ENCODE data around the gene SMAD5.

The SMAD5 gene

GRCh38 chr5:136099870-136100269 lies 32.8 kb upstream of the SMAD5 start:
- no peak overlapping the region for H3K27ac ChIP-seq (ENCODE audit: low read depth, low read length, severe bottlenecking)
- no peaks in the 10 kb centered on the region for H3K36me3 ChIP-seq (ENCODE audit: control insufficient read depth, insufficient read depth, low read length)
- no peaks in the 10 kb centered on the region for H3K4me1 ChIP-seq (ENCODE audit: control insufficient read depth, insufficient read depth, low read length, poor library complexity, severe bottlenecking)
- H3K9me3 ChIP-seq (ENCODE audit: control insufficient read depth, low read length): no peaks in the 10 kb centered on the region
- no peak overlapping the region for H3K4me3 ChIP-seq (ENCODE audit: extremely low read depth, insufficient read depth, low read length, poor library complexity, severe bottlenecking)
- WGBS, 2 experiments (ENCODE audit: insufficient coverage in 2 of 2): no CpG with 5 or more reads among the region's 3 CpGs

GRCh38 chr5:136101884-136102283 lies 30.8 kb upstream of the SMAD5 start:
- no peak overlapping the region for H3K27ac ChIP-seq (ENCODE audit: low read depth, low read length, severe bottlenecking)
- no peaks in the 10 kb centered on the region for H3K9me3 ChIP-seq (ENCODE audit: control insufficient read depth, low read length)
- H3K4me1 ChIP-seq (ENCODE audit: control insufficient read depth, insufficient read depth, low read length, poor library complexity, severe bottlenecking): no peaks in the 10 kb centered on the region
- H3K36me3 ChIP-seq (ENCODE audit: control insufficient read depth, insufficient read depth, low read length): no peaks in the 10 kb centered on the region
- no peak overlapping the region for H3K4me3 ChIP-seq (ENCODE audit: extremely low read depth, insufficient read depth, low read length, poor library complexity, severe bottlenecking)
- WGBS, 2 experiments (ENCODE audit: insufficient coverage in 2 of 2): no CpG with 5 or more reads among the region's 1 CpG

GRCh38 chr5:136103118-136103517 lies 29.5 kb upstream of the SMAD5 start:
- Histone ChIP-seq H3K27ac (ENCODE audit: low read depth, low read length, severe bottlenecking) (no peak overlapping the region), H3K4me1 (ENCODE audit: control insufficient read depth, insufficient read depth, low read length, poor library complexity, severe bottlenecking) (no peaks in the 10 kb centered on the region), H3K36me3 (ENCODE audit: control insufficient read depth, insufficient read depth, low read length) (no peaks in the 10 kb centered on the region), H3K9me3 (ENCODE audit: control insufficient read depth, low read length) (no peaks in the 10 kb centered on the region), H3K4me3 (ENCODE audit: extremely low read depth, insufficient read depth, low read length, poor library complexity, severe bottlenecking) (no peak overlapping the region)
- 86 to 100% methylated on average over 1 of the region's 1 CpG for WGBS, 2 experiments (ENCODE audit: insufficient coverage in 2 of 2)

DNA sequence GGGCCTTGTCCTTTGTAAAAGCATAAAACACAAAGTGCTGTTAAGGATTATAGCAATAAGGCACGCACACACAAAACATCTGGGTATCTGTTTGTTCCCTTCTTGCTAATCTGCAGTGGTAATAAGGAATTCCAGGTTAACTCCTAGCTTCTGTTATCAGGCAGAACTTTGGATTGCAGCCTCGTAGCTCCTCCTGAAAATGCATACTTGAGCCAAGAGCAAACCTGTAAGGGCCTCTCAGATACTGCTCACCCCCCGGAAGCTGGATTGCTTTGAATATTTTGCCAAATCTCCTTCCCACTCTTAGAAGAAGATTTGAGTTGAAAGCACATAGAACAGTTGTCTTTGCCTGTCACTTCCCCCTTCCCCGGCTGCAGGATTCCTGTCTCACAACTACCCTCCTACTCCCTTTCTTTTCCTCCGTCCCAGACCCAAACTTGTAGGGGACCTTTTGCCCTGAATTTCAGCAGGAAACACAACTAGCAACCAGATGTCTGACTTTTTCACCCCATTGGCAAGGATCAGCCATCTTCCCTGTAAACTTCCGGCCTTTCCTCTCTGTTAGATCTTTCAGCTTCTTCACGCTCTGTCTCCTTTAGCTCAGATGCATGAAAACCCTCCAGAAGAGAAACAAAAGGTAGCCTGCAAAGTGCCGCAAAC lies 28.2 kb upstream of the SMAD5 start:
- 70 to 78% methylated on average over 4 to 5 of the region's 8 CpGs for WGBS, 2 experiments (ENCODE audit: insufficient coverage in 2 of 2)

DNA sequence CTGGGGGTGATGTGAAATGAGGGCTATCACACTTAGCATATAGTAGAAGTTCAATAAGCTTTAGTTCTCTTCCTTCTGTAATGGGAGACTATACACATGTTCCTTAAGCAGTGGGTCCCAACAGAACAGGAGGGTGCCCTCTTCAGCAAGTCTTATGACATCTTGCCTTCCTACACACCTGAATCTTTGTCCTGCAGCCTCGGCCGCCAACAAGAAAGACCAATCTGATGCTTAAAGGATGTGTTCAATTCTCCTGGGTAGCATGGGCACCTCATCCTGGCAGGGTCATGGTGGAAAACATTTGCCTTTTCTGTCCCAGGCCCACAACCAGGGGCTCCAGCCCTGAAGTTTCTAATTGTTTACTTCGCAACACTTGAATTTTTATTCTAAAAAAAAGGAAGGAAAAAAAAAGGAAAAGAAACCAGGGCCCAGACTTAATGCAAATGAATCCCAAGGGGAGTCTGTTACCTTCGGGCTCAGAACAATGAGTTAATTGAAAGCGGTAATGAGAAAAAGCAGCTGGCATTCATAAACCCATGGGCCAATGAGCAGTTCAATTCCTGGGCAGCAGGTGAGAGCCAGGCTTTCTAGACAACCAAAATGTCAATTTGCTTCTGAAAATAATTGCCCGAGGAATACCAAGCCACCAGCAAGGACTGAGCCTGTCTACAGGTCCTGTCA lies 26.2 kb upstream of the SMAD5 start:
- Histone ChIP-seq H3K4me1 (ENCODE audit: control insufficient read depth, insufficient read depth, low read length, poor library complexity, severe bottlenecking) (no peaks in the 10 kb centered on the region), H3K4me3 (ENCODE audit: extremely low read depth, insufficient read depth, low read length, poor library complexity, severe bottlenecking) (no peak overlapping the region), H3K9me3 (ENCODE audit: control insufficient read depth, low read length) (no peaks in the 10 kb centered on the region), H3K27ac (ENCODE audit: low read depth, low read length, severe bottlenecking) (no peak overlapping the region), H3K36me3 (ENCODE audit: control insufficient read depth, insufficient read depth, low read length) (no peaks in the 10 kb centered on the region)
- 84 to 87% methylated on average over 5 to 6 of the region's 6 CpGs for WGBS, 2 experiments (ENCODE audit: insufficient coverage in 2 of 2)

More for the DNA sequence above, 28.2 kb upstream of the SMAD5 start:
- Histone ChIP-seq H3K27ac (ENCODE audit: low read depth, low read length, severe bottlenecking) (no peak overlapping the region), H3K9me3 (ENCODE audit: control insufficient read depth, low read length) (no peaks in the 10 kb centered on the region), H3K4me1 (ENCODE audit: control insufficient read depth, insufficient read depth, low read length, poor library complexity, severe bottlenecking) (no peaks in the 10 kb centered on the region), H3K4me3 (ENCODE audit: extremely low read depth, insufficient read depth, low read length, poor library complexity, severe bottlenecking) (no peak overlapping the region), H3K36me3 (ENCODE audit: control insufficient read depth, insufficient read depth, low read length) (no peaks in the 10 kb centered on the region)

GRCh38 chr5:136108180-136108611 lies 24.4 kb upstream of the SMAD5 start:
- Histone ChIP-seq H3K4me1 (ENCODE audit: control insufficient read depth, insufficient read depth, low read length, poor library complexity, severe bottlenecking) (no peaks in the 10 kb centered on the region), H3K4me3 (ENCODE audit: extremely low read depth, insufficient read depth, low read length, poor library complexity, severe bottlenecking) (no peak overlapping the region), H3K36me3 (ENCODE audit: control insufficient read depth, insufficient read depth, low read length) (no peaks in the 10 kb centered on the region), H3K27ac (ENCODE audit: low read depth, low read length, severe bottlenecking) (no peak overlapping the region), H3K9me3 (ENCODE audit: control insufficient read depth, low read length) (no peaks in the 10 kb centered on the region)
- 94 to 100% methylated on average over 2 of the region's 2 CpGs for WGBS, 2 experiments (ENCODE audit: insufficient coverage in 2 of 2)

DNA sequence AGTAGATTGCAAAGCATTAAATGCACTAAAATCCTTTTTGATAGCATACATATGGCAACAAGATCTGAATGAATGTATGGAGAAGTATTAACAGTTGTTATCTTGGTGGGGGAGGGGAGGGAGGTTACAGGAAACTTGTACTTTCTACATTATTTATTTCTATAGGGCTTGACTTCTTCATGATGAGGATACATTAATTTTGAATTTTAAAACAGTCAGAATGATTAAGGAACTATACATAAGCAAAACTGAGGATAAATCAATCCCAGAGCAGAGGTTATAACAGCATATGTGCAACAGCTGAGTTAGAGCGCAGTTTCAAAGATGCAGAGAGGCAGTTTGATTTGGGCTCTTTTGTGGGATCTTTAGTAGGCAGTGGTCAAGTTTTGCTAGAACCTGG lies 23.9 kb upstream of the SMAD5 start:
- Histone ChIP-seq H3K9me3 (ENCODE audit: control insufficient read depth, low read length) (no peaks in the 10 kb centered on the region), H3K27ac (ENCODE audit: low read depth, low read length, severe bottlenecking) (no peak overlapping the region)

DNA sequence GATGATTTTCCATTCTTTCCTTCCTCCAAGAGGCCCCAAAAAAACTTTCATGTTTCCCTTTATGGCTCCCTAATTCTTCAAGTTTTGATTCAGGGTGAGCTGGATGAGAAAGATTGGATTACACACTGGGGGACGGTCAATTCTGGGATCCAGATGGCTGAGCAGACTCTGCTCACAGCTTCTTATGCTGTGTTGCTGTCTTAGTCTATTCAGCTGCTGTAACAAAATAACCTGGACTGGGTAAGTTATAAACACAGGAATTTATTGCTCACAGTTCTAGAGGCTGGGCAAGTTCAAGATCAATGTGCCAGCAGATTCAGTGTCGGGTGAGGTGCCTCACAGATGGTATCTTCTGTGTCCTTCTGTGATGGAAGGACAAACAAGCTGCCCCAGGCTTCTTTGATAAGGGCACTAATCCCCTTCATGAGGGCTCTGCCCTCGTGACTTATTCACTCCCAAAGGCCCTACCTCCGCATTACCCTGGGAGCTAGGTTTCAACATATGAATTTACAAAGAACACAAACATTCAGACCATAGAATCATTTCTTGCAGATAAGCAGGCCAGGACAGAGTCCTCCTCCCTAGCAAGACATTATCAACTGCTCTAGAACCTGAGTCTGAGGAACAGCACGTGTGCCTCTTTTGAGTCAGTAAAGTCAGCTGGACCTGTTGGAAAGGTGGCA lies 23.1 kb upstream of the SMAD5 start:
- Histone ChIP-seq H3K27ac (ENCODE audit: low read depth, low read length, severe bottlenecking) (no peak overlapping the region), H3K9me3 (ENCODE audit: control insufficient read depth, low read length) (no peaks in the 10 kb centered on the region), H3K36me3 (ENCODE audit: control insufficient read depth, insufficient read depth, low read length) (no peaks in the 10 kb centered on the region), H3K4me3 (ENCODE audit: extremely low read depth, insufficient read depth, low read length, poor library complexity, severe bottlenecking) (no peak overlapping the region), H3K4me1 (ENCODE audit: control insufficient read depth, insufficient read depth, low read length, poor library complexity, severe bottlenecking) (no peaks in the 10 kb centered on the region)
- WGBS, 2 experiments (ENCODE audit: insufficient coverage in 2 of 2): 94 to 100% methylated on average over 2 to 4 of the region's 5 CpGs

More for the DNA sequence above, 23.9 kb upstream of the SMAD5 start:
- WGBS, 2 experiments (ENCODE audit: insufficient coverage in 2 of 2): 100% methylated on average over 1 of the region's 1 CpG
- Histone ChIP-seq H3K36me3 (ENCODE audit: control insufficient read depth, insufficient read depth, low read length) (no peaks in the 10 kb centered on the region), H3K4me3 (ENCODE audit: extremely low read depth, insufficient read depth, low read length, poor library complexity, severe bottlenecking) (no peak overlapping the region), H3K4me1 (ENCODE audit: control insufficient read depth, insufficient read depth, low read length, poor library complexity, severe bottlenecking) (no peaks in the 10 kb centered on the region)

GRCh38 chr5:136113606-136114005 lies 19.0 kb upstream of the SMAD5 start:
- Histone ChIP-seq H3K27ac (ENCODE audit: low read depth, low read length, severe bottlenecking) (no peak overlapping the region), H3K9me3 (ENCODE audit: control insufficient read depth, low read length) (no peaks in the 10 kb centered on the region), H3K4me1 (ENCODE audit: control insufficient read depth, insufficient read depth, low read length, poor library complexity, severe bottlenecking) (peaks cover 2% of the 10 kb centered on the region), H3K36me3 (ENCODE audit: control insufficient read depth, insufficient read depth, low read length) (no peaks in the 10 kb centered on the region), H3K4me3 (ENCODE audit: extremely low read depth, insufficient read depth, low read length, poor library complexity, severe bottlenecking) (no peak overlapping the region)
- WGBS, 2 experiments (ENCODE audit: insufficient coverage in 2 of 2): 85 to 100% methylated on average over 1 to 2 of the region's 2 CpGs

- Histone ChIP-seq H3K9me3 (ENCODE audit: control insufficient read depth, low read length) (no peaks in the 10 kb centered on the region), H3K36me3 (ENCODE audit: control insufficient read depth, insufficient read depth, low read length) (no peaks in the 10 kb centered on the region), H3K4me1 (ENCODE audit: control insufficient read depth, insufficient read depth, low read length, poor library complexity, severe bottlenecking) (peaks cover 2% of the 10 kb centered on the region), H3K4me3 (ENCODE audit: extremely low read depth, insufficient read depth, low read length, poor library complexity, severe bottlenecking) (no peak overlapping the region), H3K27ac (ENCODE audit: low read depth, low read length, severe bottlenecking) (no peak overlapping the region)
- 95 to 96% methylated on average over 3 of the region's 5 CpGs for WGBS, 2 experiments (ENCODE audit: insufficient coverage in 2 of 2)
Observed at GRCh38 chr5:136114414-136115125, 18.1 kb upstream of the SMAD5 start.

Data from mesodermal cell (in vitro differentiated cells).